HG02610 (cell line): ENCODE measurements around the gene PIK3C2G.

Experiments
- ATAC-seq: cut with Tn5 transposase; IDR thresholded peaks from one replicate; pipeline ENCODE4 v1.9.1; 2021; ENCODE audit warnings: mild to moderate bottlenecking, moderate library complexity; ENCODE audit not compliant: unreplicated experiment

PIK3C2G gene

DNA sequence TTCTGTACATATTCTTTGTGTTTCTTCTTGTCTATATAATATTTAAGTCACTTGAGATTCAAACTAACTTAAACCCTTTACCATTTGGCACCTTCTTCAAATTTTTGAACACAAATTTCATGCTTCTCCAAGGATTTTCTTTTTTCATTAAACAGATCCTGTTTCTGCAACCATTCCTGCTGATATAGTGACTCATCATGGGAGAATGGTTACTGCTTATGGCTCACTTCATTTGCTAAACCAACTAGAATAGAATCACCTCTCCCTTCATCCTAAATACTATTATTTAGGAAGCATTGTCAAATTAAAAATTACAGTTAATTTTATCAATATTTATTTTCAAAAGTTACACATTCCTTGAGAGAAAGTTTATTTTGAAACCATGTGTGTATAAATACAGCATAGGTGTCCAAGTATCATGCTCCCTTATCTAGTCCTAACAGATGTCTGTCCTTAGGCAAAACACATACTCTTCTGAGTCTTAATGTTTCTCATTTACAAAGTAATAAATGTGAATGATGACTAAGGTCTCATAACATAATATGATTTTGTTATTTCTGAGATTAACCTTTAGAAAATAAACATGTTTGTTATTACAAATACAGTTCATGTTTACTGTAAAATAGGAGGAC is 435.8 kb downstream of the PIK3C2G start:
- ATAC-seq, result no peak
